ENCODE results near the gene FCRL4.

DNA sequence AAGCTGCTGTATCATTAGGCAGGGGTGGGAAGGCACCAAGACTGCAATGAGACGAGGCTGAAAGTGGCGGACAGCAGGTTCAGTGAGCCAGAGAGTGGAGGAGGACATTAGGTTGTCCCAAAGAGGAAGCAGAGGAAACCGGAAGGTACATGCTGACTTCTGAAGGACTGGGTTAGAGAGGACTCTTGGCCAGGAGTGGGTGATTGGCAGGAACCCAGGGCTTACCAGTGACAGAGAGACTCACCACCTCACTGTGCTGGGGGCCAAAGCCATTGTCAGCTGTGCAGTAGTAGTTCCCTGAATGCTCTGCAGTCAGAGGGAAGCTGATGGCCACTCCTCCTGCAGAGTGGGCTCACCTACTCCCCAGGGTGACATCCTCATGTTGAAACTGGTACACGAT is 41.9 kb upstream of the FCRL4 start:
- TF ChIP-seq EGR1 (IDR thresholded peaks at IDR 0.05) (no peak), TEAD4 (IDR thresholded peaks at IDR 0.05) (no peak)

All from Ishikawa (cell line).